GM18868 (cell line): ENCODE data around the gene BIK.

Experiments used
- ATAC-seq: cut with Tn5 transposase; IDR thresholded peaks from one replicate; pipeline ENCODE4 v1.9.1; 2021; ENCODE audit warnings: mild to moderate bottlenecking, moderate library complexity; ENCODE audit not compliant: unreplicated experiment

The BIK gene

DNA sequence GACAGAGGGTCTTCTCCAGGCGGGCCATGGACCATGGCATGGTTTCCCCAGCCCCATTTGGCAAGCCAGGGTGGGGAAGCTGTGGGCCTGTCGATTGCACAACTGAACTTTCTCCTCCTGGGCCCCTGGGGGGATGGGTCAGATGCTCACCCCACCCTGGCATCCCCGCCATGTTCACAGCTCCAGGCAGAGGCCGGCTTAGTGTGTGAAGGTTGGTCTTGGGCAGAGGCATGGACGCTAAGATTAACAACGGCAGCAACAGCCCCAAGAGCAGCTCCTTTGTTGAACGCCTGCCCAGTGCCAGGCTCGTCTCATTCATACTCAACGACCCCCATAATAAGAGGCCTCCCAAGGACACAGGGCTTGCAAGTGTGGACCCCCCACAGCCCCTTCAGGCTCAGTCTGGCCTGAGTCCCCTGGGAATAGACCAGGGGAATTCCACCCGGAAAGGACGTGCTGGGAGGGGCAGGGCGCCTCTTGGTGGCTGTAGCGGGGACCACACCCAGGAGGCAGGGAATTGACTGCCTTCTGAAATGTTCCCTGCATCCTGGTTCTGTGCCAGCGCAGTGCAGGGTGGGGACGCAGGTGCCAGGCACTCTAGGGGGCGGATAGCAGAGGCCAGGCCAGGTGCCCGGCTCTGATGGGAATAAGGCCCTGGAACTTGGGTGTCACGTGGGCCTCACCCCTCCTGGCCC is 49.1 kb downstream of the BIK start:
- no peak for ATAC-seq

DNA sequence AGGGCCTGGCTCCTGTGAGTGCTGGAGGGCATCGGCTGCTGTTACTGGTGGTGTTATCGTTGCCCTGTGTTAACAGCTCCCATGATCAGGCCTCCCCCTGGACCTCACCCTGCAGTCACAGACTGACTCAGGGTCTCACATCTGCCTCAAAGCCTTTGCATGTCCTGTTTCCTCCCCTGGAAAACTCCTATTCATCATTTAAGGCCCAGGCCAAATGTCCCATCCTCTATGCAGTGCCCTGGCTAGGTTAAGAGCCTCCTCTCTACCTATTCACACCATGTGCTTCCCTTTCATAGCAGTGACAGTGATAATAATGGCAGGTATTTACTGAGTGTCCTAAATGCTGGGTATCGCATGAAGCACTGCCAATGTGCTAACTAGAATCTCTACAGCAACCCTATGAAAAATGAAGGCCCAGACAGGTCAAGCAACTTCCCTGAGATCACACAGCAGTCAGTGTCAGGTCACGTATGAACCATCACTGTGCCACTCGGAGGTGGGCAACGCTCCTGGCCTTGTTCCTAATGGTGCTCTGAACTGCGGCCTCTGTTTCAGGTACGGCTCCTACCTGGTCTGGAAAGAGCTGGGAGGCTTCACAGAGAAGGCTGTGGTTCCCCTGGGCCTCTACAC is 50.1 kb downstream of the BIK start:
- ATAC-seq = no peak

DNA sequence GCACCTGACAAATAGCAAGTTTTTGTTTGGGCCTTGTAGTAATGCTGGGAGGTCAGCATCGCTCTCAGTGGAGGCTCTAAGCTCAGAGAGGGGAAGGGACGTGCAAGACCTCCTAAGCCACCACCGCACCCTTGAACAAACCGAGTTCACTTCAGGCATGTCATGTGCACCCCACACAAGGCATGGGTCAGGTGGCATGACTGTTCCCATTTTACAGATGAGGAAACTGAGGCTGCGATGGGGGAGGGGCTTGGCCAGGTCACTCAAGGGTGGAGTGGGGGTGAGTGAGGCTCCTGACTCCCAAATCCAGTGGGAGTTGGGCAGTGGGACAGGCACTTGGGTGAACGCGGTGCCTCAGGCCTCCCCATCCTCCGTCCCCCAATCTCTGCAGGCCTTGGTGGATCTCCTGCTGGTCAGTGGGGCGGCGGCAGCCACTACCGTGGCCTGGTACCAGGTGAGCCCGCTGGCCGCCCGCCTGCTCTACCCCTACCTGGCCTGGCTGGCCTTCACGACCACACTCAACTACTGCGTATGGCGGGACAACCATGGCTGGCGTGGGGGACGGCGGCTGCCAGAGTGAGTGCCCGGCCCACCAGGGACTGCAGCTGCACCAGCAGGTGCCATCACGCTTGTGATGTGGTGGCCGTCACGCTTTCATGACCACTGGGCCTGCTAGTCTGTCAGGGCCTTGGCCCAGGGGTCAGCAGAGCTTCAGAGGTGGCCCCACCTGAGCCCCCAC is 52.0 kb downstream of the BIK start:
- no peak for ATAC-seq

DNA sequence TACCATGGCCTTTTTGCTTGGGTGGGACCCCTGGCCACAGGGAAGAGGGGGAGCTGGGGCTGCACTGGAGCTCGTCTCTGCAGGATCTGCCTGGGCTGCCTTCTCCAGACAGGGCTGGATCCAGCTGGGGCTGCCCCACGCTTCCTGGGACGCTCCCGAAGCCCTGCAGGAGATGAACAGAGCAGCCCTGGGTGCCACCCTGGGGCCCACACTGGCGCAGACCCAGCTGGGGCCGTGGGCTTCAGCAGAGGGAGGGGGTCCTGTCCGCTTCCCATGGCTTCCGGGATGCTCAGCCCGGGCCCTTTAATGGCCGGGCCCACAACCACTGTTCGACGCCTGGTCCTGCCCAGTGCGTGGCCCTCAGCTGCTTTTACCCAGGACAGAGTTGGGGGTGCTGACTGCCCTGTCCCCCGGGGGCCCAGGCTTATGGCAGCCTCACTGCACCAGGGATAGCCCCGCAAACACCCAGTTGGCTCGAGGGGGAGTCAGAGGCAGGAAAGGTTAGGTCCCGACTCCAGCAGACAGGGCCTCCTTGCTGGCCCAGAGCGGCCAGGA is 52.8 kb downstream of the BIK start:
- ATAC-seq = no peak

DNA sequence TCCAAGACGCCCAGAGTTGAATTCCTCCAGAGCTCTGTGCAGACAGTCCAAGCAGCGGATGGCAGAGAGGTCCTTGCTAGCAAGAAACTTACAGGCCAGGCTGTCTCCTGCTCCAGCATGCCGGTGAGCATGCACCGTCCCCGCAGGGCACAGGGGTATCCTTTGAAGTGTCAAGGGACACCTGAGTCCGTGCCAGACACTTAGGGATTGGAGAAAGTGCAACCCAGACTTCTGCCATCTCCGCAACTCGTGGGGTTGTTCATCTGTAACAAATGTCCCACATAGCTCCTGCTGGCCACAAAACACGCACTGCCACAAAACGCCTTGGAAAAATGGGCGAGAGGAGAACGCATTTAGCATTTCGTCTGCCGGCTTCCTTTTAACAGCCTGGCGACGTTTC is 54.1 kb downstream of the BIK start:
- ATAC-seq = no peak

DNA sequence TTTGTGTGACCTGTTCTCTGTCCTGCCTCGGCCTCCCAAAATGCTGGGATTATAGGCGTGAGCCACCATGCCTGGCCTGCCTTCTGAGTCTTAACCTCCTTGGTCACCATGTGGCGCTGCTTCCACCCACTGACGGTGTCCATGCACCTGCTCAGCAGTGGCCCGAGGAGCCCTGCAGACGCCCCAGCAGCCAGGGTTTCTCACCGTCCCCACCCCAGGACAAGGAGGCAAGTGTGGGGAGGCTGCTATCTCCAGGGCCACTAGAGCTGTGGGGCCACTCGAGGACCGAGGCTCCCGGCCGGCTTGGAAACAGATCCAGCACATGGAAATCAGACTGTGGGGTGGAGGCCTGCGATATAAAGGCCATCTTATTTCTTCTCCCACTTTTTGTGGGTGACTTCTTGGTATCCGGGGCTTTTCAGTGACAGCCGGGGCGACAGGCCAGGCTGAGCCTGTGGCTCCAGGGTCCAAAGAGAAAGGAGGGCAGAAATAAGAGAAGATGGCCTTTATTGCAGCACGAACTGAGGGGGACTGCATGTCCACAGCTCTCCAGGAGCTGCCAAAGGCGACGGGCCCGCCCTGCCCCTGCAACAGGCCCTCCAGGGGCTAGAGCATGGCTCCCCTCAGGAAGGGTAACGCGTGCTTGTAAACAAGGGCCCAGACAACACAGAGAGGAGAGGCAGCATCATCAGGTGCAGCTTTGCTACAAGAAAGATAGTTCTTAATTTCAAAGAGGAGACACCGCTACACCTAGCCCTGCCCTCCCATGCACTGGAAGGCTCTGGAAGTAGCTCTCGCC is 55.8 kb downstream of the BIK start:
- ATAC-seq = no peak

DNA sequence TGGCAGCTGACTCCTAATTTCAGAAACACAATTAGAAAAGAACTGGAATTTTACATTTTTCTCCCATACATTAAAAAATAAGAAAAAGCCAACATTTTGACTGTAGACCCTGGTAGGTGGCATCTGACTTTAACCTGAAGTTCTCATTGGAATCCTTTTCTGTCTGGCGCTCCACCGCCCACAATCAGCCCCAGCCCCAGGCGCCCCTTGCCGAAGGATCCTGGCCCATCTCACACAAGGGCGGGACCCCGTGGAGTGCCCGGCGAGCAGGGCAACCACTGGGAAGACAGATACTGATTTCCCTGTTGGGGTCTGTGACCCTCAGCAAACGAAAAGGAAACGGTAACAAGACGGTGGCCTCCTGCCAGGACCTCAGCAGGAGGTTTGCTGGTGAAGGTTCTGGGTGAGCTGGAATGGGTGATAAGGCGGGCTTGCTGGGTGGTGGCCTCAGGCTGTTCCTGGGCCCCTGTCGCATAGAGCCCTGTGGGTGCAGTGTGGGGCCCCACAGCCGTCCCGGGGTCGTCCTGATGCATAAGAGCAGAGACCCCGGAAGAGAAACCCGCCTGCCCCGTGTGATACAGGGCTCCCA is 56.5 kb downstream of the BIK start:
- ATAC-seq = no peak

DNA sequence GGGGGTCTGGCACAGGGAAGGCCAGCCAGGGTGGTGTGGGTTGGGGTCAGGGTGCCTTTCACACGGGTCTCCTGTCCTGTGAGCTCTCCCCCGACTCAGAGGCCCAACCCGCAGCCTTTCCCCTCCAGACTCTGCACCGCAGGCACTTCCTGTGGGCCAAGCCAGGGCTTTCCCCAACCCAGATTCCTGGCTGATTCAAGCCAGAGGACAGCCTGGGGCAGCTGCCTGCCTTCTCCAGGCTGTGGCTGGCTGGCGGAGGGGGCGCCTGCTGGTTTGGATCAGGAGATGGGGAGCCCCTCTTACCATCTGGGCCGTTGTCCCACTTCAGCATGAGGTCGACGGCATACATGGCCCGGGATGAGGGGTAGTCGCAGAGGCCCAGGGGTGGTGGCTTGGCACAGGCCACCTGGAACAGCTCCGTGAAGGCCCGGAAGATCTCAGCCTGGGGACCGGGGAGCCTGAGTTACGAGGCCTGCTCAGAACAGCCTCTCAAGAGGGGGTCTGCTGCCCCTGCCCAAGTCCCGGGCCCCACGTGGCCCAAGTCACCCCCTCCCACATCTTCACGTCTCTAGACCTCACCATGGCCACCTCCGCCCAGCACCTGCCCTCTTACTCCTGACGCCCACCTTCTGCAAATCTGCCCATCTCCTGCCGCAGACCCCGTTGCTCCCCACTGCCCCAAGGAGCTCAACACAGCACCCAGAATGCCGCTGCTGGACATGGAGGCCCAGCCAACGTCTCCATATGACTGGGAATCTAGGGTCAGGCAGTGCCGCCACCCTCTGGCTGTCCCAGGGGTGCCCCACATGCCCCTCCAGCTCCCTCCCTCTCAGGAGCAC is 58.1 kb downstream of the BIK start:
- no peak for ATAC-seq

DNA sequence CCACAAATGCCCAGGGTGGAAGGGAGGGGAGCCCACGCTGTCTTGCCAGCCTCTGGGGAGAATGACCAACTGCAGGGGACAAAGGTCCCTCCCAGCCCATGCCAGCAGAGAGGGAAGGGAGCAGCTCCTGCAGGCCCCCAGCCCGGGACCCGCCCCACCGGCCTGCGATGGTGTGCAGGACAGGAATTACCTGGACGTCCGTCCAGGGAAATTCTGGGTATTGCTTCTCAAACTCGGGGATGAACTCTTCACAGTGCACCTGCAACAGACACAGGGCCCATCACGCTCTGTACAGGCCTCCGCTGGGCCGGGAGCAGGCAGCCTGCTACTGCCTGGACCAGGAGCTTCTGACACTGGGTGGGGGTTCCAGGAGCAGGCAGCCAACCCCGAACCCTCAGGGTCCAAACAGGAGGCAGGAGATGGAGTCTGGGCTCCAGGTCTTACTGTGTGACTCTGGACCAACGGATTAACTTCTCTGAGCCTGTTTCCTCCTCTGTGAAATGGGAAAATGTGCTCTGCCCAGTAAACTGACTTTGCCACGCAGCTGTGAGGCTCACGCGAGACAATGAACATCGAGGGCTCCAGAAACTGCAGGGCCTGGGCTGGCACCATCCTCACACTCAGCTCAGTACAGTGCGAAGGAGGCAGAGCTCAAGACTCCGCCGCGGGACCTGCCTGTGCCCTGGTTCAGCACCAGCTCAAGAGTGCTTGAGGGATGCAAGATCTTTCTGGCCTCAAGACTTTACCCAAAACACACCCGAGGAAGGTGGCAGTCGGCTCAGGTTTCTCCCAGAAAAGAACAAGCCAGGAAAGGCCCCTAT is 59.0 kb downstream of the BIK start:
- ATAC-seq = no peak

DNA sequence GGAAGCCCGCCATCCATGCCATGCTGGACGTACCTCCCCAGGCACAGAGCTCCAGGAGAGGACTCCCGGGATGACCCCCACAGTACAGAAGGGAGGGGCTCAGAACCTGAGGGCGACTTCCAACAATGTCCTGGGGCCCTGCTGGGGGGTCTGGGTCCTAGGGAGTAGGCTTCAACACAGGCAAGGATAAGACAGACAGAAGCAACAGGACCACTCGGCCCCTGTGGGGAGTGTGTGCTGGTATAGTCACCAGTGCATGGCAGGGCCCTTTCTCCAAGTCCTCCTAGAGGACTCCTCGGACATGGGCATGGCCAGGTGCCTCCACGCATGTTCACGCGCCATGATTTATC is 59.6 kb downstream of the BIK start:
- ATAC-seq = no peak

DNA sequence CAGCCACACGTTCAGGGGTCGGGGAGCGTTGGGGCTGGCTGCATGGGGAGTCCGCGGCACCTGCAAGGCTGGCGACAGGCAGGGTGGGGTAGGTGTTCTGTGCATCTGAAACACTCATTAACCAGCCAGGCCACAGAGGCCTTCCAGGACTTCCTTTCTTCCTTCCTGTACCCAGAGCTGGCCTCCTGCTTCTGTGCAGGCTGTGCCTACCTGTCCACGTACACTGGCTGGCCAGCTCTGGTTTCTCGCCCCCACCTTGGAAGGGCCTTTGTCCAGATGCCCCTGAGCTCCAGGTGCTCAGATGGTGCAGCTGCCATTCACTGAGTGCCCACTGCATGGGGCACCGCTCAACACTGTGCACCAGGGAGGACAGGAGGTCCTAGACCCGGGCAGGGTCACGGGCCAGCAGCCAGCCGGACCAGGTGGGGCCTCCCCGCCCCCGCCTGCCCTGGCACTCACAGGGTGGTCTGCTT is 60.5 kb downstream of the BIK start:
- no peak for ATAC-seq

DNA sequence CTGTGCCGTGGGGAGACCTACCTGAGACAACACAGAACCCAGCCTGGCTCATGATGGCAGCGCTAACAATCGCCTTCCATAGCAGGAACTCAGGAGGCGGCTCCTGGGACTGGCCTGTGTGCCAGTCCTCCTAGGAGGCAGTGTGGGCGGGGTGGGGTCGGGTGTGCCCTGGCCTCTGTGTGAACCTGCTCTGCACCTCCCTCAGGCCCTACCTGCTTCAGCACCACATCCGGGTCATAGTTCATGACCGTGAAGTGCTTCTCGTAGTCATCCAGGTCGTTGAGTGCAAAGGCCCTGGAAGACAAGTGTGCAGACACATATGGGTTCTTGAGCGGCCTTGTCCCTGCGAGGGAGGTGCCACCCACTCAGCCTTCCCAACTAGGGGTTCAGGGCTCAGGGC is 61.1 kb downstream of the BIK start:
- no peak for ATAC-seq

DNA sequence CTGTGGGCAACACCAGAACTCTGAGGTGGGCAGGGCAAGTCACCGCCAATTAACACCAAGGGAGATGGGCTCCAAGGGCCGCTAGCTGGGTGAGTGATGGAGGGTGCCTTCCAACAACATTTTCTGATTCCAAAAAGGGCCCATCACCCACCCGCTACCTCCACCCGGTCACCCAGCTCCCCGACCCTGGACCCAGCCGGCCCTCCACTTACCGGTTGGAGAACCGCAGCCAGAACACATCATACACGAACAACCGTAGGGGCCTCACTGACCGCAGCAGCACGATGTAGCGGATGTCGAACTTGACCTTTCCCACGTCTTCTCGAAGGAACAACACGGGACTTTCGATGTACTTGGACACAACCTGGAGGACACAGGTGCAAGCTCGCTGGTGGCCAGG is 61.6 kb downstream of the BIK start:
- no peak for ATAC-seq

DNA sequence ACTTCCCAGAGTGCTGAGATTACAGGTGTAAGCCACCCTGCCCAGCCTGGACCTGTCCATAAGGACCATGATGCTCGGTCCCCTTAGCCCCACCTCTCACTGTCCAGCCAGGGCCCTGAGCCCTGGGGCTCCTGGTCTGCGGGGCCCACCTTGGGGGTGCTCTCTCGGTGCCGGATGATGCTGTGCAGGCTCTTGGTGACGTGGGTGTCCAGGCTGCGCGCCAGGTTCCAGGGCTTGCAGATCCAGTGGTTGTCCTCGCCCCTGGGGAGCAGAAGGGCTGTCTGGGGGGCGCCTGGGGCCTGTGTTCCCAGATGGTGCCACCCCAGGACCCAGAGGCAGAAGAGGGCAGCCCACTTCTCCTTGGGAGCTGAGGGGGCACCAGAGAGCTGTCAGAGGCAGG is 63.0 kb downstream of the BIK start:
- ATAC-seq = no peak

DNA sequence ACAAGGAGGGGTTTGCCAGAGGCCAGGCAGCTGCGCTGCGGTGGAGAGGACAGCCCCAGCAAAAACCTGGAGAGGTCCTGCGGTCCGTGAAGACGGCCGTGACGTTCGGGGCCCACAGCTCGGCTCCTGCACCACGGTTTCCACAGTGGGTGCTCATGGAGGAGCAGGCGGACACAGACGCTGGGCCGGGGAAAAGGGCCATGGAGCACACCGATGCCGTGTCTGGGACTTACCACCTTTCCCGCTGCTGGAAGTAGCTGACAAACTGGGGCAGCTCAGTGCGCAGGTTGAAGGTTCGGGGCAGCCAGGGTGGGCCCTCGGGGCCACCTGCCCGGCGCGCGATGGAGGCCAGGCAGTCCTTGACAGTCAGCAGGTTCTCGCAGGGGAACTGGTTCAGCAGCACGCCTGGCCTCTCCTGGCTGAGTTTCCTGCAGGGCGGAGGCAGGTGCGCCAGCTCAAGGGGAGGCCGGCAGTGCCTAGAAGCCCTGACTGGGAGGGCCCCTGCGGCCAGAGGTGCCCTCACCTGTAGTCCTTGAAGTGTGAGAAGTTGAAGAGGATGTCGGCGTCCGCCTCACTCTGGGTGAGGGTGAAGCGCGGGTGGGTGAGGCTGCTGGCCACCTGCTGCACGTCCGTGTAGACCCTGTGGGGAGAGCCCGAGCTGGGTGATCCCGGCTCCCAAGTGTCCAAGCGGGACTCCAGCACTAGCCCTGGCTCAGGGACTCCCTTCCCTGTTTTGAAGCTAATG is 63.6 kb downstream of the BIK start:
- ATAC-seq = no peak

DNA sequence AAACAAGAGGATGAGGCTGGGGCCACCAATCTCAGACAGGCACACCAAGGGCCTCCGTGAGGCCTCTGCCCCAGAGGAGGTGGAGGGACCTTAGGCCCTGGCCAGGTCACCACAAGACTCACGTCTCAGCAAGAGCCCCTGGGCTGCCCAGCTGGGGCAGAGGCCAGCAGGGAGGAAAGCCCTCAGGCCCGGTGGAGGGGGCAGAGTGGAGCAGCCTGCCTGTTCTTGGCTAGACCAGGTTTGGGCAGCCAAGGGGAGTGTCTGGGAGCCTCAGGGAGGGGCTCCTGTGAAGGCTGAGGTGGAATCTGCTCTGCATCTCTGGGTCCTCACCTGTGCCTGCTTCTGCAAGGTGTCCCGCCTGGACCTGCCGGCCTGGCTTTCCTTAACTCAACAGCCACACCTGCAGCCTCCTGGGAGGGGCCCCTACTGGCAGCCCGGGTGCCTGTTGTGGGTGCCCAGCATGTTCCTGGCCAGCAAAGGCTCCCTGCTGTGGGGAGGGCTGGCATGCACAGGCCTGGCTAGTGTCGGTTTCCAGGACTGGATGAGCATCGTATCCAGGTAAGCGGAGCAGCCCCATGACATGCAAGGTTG is 64.5 kb downstream of the BIK start:
- ATAC-seq = no peak

DNA sequence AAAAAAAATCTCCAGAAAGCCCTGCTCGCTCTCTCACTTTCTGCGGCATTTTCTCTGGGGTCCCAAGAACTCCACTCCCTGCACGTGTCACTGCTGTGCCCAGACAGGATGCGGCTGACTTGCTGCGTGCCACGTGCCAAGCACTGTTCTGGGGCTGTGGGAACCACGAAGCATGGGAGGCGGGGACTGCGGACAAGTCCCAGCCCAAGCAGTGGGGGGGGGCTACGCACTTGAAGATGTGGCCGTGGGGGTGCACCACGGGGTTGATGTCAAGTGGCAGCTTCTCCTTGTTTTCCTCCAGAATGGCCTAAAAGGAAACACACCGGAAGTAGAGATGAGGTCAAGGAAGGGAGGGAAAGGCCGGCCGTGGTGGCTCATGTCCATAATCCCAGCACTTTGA is 65.5 kb downstream of the BIK start:
- no peak for ATAC-seq

DNA sequence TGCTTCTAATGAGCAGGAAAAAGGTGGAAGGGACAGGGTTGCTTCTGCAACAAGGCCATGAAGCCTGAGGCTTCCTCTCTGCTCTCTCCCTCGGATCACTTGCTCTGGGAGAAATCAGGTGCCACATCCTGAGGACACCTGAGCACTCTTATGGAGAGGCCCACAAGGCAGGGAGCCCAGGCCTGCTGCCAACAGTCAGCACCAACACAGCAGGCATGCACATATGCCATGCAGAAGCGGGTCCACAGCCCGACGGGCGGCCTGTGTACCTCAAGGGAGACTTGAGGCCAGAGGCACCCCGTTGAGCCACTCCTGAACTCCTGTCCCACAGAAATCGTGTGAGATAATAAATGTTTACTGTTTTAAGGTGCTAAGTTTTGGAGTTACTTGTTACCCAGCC is 66.9 kb downstream of the BIK start:
- ATAC-seq = no peak
